K562 (cell line): Measurements from ENCODE around the gene SPINK8. TPM values are rescaled to one million over a fixed set of nuclear protein-coding genes. Genes with fewer than 3 reads are reported as not detected.

Experiments
- ATAC-seq: fragments of 200-7000 bp; cut with Tn5 transposase; 3 replicates; pipeline ENCODE4 v1.9.1; 2020; ENCODE audit warnings: moderate library complexity
- BruUV-seq: library from RNA; stranded (reverse); fragments of 400-500 nt; replicated peaks from 2 replicates; lab custom pipeline; 2021; lab: Mats Ljungman, UMichigan
- CTCF ChIA-PET: fragments of 300-600 bp; formaldehyde crosslinking; extraction: SDS; loops from one replicate; lab custom pipeline; 2021; ENCODE audit warnings: low intra/inter-chr PET ratio; lab: Yijun Ruan, JAX
- POLR2A ChIA-PET: fragments of 300-600, 350-650 bp; sonication (Branson Sonifier 250); formaldehyde crosslinking; extraction: SDS; loops from one replicate; lab custom pipeline; 2021; ENCODE audit warnings: antibody characterized with exemption, inconsistent platforms; lab: Yijun Ruan, JAX
- DNase-seq, 4 experiments: peaks; one replicate each; pipeline versions ENCODE4 v3.0.0 to v3.0.0-alpha.2; 2011 to 2018; ENCODE audit warnings: low spot score in 3 of 4, mixed read lengths in 3 of 4; ENCODE audit errors: extremely low read depth in 1 of 4
- FAIRE-seq: peaks from 2 replicates; lab custom pipeline; 2011; peaks lifted over from hg19 to GRCh38; lab: Jason Lieb, UNC
- H2AFZ ChIP-seq: 2 replicates; pipeline ENCODE4 v1.6.0; 2011; ENCODE audit warnings: low read depth, low read length, control low read depth, inconsistent platforms
- H3K27ac ChIP-seq: fragments of 200-600 bp; 3 replicates; pipeline ENCODE4 v1.8.0; 2011; ENCODE audit warnings: low read depth, mild to moderate bottlenecking, control low read depth, inconsistent platforms, low read length, moderate library complexity, mixed read lengths; ENCODE audit errors: extremely low read depth
- H3K27me3 ChIP-seq, 2 experiments: fragments of 300-600 bp in 1 of 2; 2 replicates in 1 of 2; 3 replicates in 1 of 2; pipeline versions ENCODE4 v1.6.0 to v1.8.0; 2011; ENCODE audit warnings: inconsistent platforms in 2 of 2, low read length in 2 of 2, mild to moderate bottlenecking in 1 of 2, mixed read lengths in 1 of 2, moderate library complexity in 1 of 2; ENCODE audit not compliant: control insufficient read depth in 2 of 2, insufficient read depth in 2 of 2
- H3K36me3 ChIP-seq: fragments of 300-600 bp; 3 replicates; pipeline ENCODE4 v1.8.0; 2011; ENCODE audit warnings: mild to moderate bottlenecking, low read length, inconsistent platforms; ENCODE audit not compliant: control insufficient read depth, insufficient read depth
- H3K4me1 ChIP-seq, 2 experiments: fragments of 200-600 bp in 1 of 2; replicated peaks in 1 of 2; 2 replicates in 1 of 2; 3 replicates in 1 of 2; pipeline versions ENCODE4 v1.5.1 to v1.8.0; 2011; ENCODE audit warnings: inconsistent platforms in 2 of 2, low read length in 2 of 2, mild to moderate bottlenecking in 1 of 2, mixed read lengths in 1 of 2, moderate library complexity in 1 of 2; ENCODE audit not compliant: control insufficient read depth in 2 of 2, insufficient read depth in 2 of 2
- H3K4me2 ChIP-seq: 2 replicates; pipeline ENCODE4 v1.6.1; 2011; ENCODE audit warnings: low read length, control low read depth, inconsistent platforms, mixed read lengths; ENCODE audit not compliant: insufficient read depth
- H3K4me3 ChIP-seq: fragments of 200-600 bp; sonication (generic), shearing (Covaris generic); 2 replicates; pipeline ENCODE4 v1.5.1; 2016; ENCODE audit warnings: control low read depth, inconsistent platforms
- H3K79me2 ChIP-seq: fragments of 200-600 bp; 3 replicates; pipeline ENCODE4 v1.8.0; 2011; ENCODE audit warnings: low read length, inconsistent platforms; ENCODE audit not compliant: control insufficient read depth, insufficient read depth
- H3K9ac ChIP-seq, 2 experiments: 2 replicates each; pipeline versions ENCODE4 v1.6.0 to v1.6.1; 2011; ENCODE audit warnings: low read depth in 2 of 2, low read length in 2 of 2, control low read depth in 1 of 2, inconsistent platforms in 1 of 2, mild to moderate bottlenecking in 1 of 2, mixed read lengths in 1 of 2; ENCODE audit not compliant: insufficient read depth in 1 of 2
- H3K9me1 ChIP-seq: one replicate; pipeline ENCODE4 v1.6.0; 2011; ENCODE audit warnings: inconsistent platforms, mild to moderate bottlenecking, low read length, moderate library complexity; ENCODE audit not compliant: control insufficient read depth, insufficient read depth
- H3K9me3 ChIP-seq: replicated peaks from 2 replicates; pipeline ENCODE4 v1.5.1; 2011; ENCODE audit warnings: low read depth, low read length, inconsistent platforms; ENCODE audit not compliant: control insufficient read depth, insufficient read depth
- H4K20me1 ChIP-seq: replicated peaks from 2 replicates; pipeline ENCODE4 v1.6.1; 2011; ENCODE audit warnings: low read length, inconsistent platforms, mixed read lengths; ENCODE audit not compliant: control insufficient read depth, insufficient read depth
- CREBBP ChIP-seq: IDR thresholded peaks from one replicate; pipeline ENCODE4 v1.6.1; 2012; ENCODE audit warnings: low read depth, mild to moderate bottlenecking, control low read depth, inconsistent platforms, low read length
- CTBP1 ChIP-seq: fragments of 450-650 bp; IDR thresholded peaks from 2 replicates; pipeline ENCODE4 v1.6.1; 2016; ENCODE audit warnings: borderline replicate concordance
- ESRRA ChIP-seq: fragments of 450-650 bp; IDR thresholded peaks from 2 replicates; pipeline ENCODE4 v1.6.1; 2014; ENCODE audit warnings: low read depth, mild to moderate bottlenecking, moderate library complexity, borderline replicate concordance
- KLF16 ChIP-seq: IDR thresholded peaks from 2 replicates; pipeline ENCODE4 v1.6.1; 2016; ENCODE audit warnings: antibody characterized with exemption
- MTF1 ChIP-seq: fragments of 250-450 bp; sonication (Bioruptor Pico); IDR thresholded peaks from 2 replicates; pipeline ENCODE4 v1.9.0; 2021; ENCODE audit warnings: moderate library complexity, mild to moderate bottlenecking, inconsistent platforms, borderline replicate concordance
- NFIC ChIP-seq: fragments of 450-650 bp; IDR thresholded peaks from 2 replicates; pipeline ENCODE4 v1.6.1; 2017; ENCODE audit warnings: mild to moderate bottlenecking, inconsistent platforms
- POLR2A ChIP-seq: fragments of 450-650 bp; conservative IDR thresholded peaks from 2 replicates; pipeline ENCODE4 v1.6.1; 2016
- TCF7 ChIP-seq: sonication (generic); IDR thresholded peaks from 2 replicates; pipeline ENCODE4 v1.6.1; 2016; ENCODE audit warnings: antibody characterized with exemption, borderline replicate concordance
- WHSC1 ChIP-seq: IDR thresholded peaks from one replicate; pipeline ENCODE4 v1.6.1; 2012; ENCODE audit warnings: low read length, control low read depth, inconsistent platforms
- ZFP91 ChIP-seq: sonication (generic); formaldehyde crosslinking; IDR thresholded peaks from 2 replicates; pipeline ENCODE4 v1.8.0; 2022; ENCODE audit warnings: mild to moderate bottlenecking, missing genetic modification reagents
- WGBS: fragments of 100-300 bp; shearing (Covaris generic); methylation state at CpG from one replicate; pipeline ENCODE4 v1.1.6; 2016; ENCODE audit warnings: low coverage, mixed read lengths; ENCODE audit not compliant: insufficient coverage; ENCODE audit errors: missing lambda C conversion rate; 5-methylcytosine and 5-hydroxymethylcytosine counted together
- in situ Hi-C: fragments of 300-500 bp; cut with MboI; formaldehyde crosslinking; loops from 4 replicates; pipeline ENCODE4 v1.15.0; 2018; ENCODE audit warnings: inconsistent platforms, mixed read lengths
- intact Hi-C: fragments of 100-400 bp; cut with micrococcal nuclease; formaldehyde crosslinking; loops from 2 replicates; pipeline ENCODE4 v1.14.2; 2022
- polyA plus RNA-seq, 8 experiments: library from polyadenylated mRNA; depleted of rRNA in 4 of 8; stranded (reverse) in 5 of 8; unstranded in 3 of 8; fragments of >200 nt; fragmentation: Nextera tagmentation in 2 of 8; fragmentation: Illumina TruSeq in 1 of 8; extraction: Ambion mirVana in 2 of 8; extraction: Trizol in 1 of 8; gene quantifications; 2 replicates each; pipeline versions ENCODE4 v1.2.1 to v1.2.3, GENCODE V29; 2011 to 2014; ENCODE audit warnings: inconsistent platforms in 1 of 8, missing spikeins in 1 of 8
- total RNA-seq, 7 experiments: library from RNA; depleted of rRNA in 6 of 7; stranded (reverse); fragments of >200 nt in 6 of 7; fragmentation: Illumina TruSeq in 2 of 7; extraction: Trizol in 2 of 7; gene quantifications; 2 replicates each; pipeline versions ENCODE4 v1.2.1 to v1.2.3, GENCODE V29; 2011 to 2021; ENCODE audit warnings: low replicate concordance in 1 of 7
- TF ChIP-seq, protein P1 (sequence below): fragments of 450-650 bp; conservative IDR thresholded peaks from 2 replicates; pipeline ENCODE4 v1.6.1; 2016; ENCODE audit warnings: missing genetic modification characterization, low read depth, mild to moderate bottlenecking, missing compliant biosample characterization, moderate library complexity

SPINK8 gene
- total and polyA plus RNA-seq, 9 of the 15 experiments (the other 6 are each of a cell fraction or from before 2014, with no cell fraction given) = not detected

DNA sequence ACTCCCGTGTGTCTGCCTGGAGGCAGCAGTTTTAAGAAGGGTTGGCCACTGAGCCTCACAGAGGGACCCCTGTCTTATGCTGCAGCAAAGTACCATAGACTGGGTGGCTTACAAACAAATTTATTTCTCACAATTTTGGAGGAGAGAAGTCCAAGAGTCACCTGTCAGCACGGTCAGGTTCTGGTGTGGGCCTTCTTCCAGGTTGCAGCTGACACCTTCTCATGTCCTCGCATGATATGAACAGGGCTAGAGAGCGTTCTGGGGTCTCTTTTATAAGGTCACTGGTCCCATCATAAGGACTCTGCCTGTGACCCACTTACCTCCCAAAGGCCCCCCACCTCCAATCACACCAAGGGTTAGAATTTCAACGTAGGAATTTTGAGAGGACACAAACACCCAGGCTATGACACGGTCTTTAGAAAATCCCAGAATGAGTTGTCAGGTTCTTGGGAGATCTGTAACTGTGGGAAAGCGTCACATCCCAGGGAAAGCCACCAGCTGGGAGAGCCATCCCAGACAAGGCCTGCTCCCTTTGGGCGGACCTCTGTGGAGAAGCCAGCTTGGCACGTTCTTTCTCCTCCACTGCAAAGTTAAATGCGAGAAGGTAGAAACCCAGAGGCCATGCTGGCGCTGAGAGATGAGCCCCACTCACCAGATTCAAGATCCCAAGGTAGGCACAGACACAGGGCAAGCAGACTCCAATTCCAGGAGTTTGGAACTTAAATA is 38.4 kb upstream of the SPINK8 start, which contains the start of gene FBXW12:
Gene FBXW12, plus strand, starts transcription at position 569 of the 726 bp plus-strand sequence. CDS start 549 bp downstream, outside the sequence.
- Histone ChIP-seq H3K9me3 (no peaks in the 10 kb centered on the region), H3K9ac (no peak within 1 kb of the TSS; a peak in 1 of 4 replicates), H3K79me2 (no peaks in the 10 kb centered on the region), H4K20me1 (no peaks in the 10 kb centered on the region), H3K4me3 (no peak within 1 kb of the TSS), H3K27ac (no peak within 1 kb of the TSS), H3K4me2 (no peak within 1 kb of the TSS), H3K4me1 (peaks cover 0 to 3% of the 10 kb centered on the region in 2 experiments; a peak in 2 of 5 replicates), H3K9me1 (no peaks in the 10 kb centered on the region), H3K36me3 (no peaks in the 10 kb centered on the region), H3K27me3 (no peaks in the 10 kb centered on the region), H2AFZ (no peak within 1 kb of the TSS)
- ChIA-PET POLR2A (interaction anchor here (1.6 kb wide), 1 partner anchor 10 kb away, joined by 4 read pairs; no protein-coding TSS in a partner anchor), CTCF (no interaction called here)
- no peak for FAIRE-seq
- WGBS = 24% methylated on average over 10 of the region's 11 CpGs
- BruUV-seq = no TSS peak
- ATAC-seq = no peak
- intact Hi-C loops = no loop called here
- TF ChIP-seq WHSC1 (no peak), MTF1 (CRISPR knock-in tag) (no peak), CREBBP (no peak), NFIC (no peak), ZFP91 (CRISPR knock-in tag) (no peak), KLF16 (no peak), POLR2A (no peak), TCF7 (no peak), CTBP1 (no peak), ESRRA (no peak)
- TF ChIP-seq, protein P1, sequence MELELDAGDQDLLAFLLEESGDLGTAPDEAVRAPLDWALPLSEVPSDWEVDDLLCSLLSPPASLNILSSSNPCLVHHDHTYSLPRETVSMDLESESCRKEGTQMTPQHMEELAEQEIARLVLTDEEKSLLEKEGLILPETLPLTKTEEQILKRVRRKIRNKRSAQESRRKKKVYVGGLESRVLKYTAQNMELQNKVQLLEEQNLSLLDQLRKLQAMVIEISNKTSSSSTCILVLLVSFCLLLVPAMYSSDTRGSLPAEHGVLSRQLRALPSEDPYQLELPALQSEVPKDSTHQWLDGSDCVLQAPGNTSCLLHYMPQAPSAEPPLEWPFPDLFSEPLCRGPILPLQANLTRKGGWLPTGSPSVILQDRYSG (tag) = no peak
- no peak for DNase-seq
- in situ Hi-C loops = no loop called here
